ENCODE results near the gene KRT15. TPM values are rescaled to one million over a fixed set of nuclear protein-coding genes. Genes with fewer than 3 reads are reported as not detected.

KRT15 gene
- polyA plus RNA-seq, 3 donors = 0.03 TPM; not detected in 2

DNA sequence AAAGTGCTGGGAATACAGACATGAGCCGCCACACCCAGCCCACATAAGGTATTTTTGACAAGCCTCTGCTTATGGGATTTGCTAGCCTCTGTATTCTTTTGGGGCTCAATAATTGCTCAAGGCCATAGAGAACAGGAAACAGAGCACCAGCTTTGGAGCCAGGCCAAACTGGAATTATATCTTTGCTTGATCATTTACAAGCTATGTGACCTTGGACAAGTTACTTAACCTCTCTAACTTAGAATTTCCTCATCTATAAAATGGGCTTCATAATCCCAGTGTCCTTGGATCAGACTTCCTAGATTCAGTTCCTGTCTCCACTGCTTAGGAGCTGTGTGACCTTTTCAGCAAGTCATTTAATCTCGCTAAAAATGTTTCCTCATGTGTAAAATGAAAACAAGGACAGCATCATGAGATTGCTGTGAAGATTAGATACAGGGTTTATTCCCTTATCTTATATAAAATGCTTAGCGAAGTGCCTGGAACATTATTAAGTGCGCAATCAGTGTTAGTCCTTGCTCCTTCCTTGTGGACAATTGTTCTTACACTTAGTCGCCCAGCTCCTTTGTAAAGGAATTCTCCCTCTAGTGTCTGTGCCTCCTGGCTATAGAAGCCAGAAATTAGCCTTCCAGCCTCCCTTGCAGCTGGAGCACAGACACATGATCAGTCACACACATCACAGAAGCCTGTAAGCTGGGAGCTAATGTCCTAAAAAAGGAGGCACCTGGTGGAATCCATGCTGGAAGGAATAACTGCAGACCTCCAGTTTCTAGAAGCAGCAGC lies 36.6 kb upstream of the KRT15 start:
- WGBS (ENCODE audit: insufficient coverage) = 100% methylated on average over 1 of the region's 5 CpGs
- Mint-ChIP-seq H3K27ac (no peak overlapping the region), H3K4me3 (no peak overlapping the region), H3K27me3 (ENCODE audit: low read depth in 3 of 3) (peaks cover 3 to 11% (median 7%) of the 10 kb centered on the region in 3 donors), H3K9me3 (no peaks in the 10 kb centered on the region), H3K36me3 (no peaks in the 10 kb centered on the region), H3K4me1 (no peaks in the 10 kb centered on the region)
- no peaks in the 10 kb centered on the region for H3K36me3 ChIP-seq (replicated peaks in 1 of 2; ENCODE audit: control insufficient read depth in 1 of 2, insufficient read depth in 2 of 2, low read length in 2 of 2)
- H2AFZ ChIP-seq (ENCODE audit: insufficient read depth, low read depth, low read length, poor library complexity, severe bottlenecking) = no peak overlapping the region
- H3K27me3 ChIP-seq (ENCODE audit: control insufficient read depth in 2 of 2, insufficient read depth in 2 of 2, low read length in 2 of 2) = peaks cover 2% of the 10 kb centered on the region in 2 donors
- no peaks in the 10 kb centered on the region for H3K9me3 ChIP-seq (replicated peaks in 1 of 2; ENCODE audit: control insufficient read depth in 1 of 2, insufficient read depth in 1 of 2, low read length in 2 of 2)
- no peaks in the 10 kb centered on the region for H3K4me1 ChIP-seq (ENCODE audit: control insufficient read depth in 1 of 2, insufficient read depth in 2 of 2, low read length in 2 of 2)
- no peak overlapping the region for H3K27ac ChIP-seq (ENCODE audit: low read depth in 1 of 2, low read length in 2 of 2)
- no peak overlapping the region for H3K9ac ChIP-seq (ENCODE audit: insufficient read depth, low read length, poor library complexity, severe bottlenecking)
- DNase-seq = no peak
- no peak overlapping the region for H3K4me2 ChIP-seq (replicated peaks; ENCODE audit: extremely low read depth, low read length, poor library complexity, severe bottlenecking)
- intact Hi-C loops (cut with micrococcal nuclease) = no loop called here
- no peaks in the 10 kb centered on the region for H4K20me1 ChIP-seq (ENCODE audit: insufficient read depth, low read length)
- no peak for TF ChIP-seq CTCF (IDR thresholded peaks at IDR 0.05)
- no peaks in the 10 kb centered on the region for H3K79me2 ChIP-seq (ENCODE audit: insufficient read depth, low read length)
- no peak overlapping the region for H3K4me3 ChIP-seq (replicated peaks in 1 of 3; ENCODE audit: low read depth in 2 of 3, low read length in 3 of 3)

DNA sequence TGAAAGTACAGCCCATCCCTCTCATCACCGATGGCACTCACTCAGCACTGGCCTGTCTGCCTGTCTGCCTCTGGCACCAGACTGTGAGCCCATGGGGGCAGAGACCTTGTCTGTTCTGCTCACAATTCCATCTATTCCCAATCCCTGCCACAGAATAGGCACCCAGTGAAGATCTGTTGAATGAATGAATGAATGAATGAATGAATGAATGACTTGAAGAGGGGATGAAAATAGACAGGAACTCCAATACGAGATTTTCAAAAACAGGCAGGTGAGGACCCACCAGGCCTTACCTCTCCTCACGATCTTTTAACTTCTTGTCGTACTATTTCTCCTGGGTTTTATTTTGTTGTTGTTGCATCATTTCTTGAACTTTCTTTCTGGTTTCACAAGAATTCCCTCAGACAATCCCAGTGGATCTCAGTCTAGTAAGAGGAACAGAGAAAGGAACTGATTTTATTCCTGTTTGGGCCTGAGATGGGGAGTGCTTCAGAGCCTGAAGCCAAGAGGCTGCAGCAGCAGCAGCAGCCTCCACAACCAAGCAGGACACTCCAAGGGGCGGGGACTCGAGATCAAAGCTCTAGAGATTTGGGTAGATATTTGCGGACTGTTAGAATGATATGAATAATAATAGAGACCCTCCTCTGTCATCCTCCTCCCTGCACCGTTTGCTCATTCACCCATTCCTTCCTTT lies 35.4 kb upstream of the KRT15 start:
- WGBS (ENCODE audit: insufficient coverage) = 86% methylated on average over 2 of the region's 8 CpGs
- Histone ChIP-seq H3K4me2 (replicated peaks; ENCODE audit: extremely low read depth, low read length, poor library complexity, severe bottlenecking) (no peak overlapping the region), H3K36me3 (replicated peaks in 1 of 2; ENCODE audit: control insufficient read depth in 1 of 2, insufficient read depth in 2 of 2, low read length in 2 of 2) (no peaks in the 10 kb centered on the region), H3K27ac (ENCODE audit: low read depth in 1 of 2, low read length in 2 of 2) (no peak overlapping the region), H3K9ac (ENCODE audit: insufficient read depth, low read length, poor library complexity, severe bottlenecking) (no peak overlapping the region), H3K4me1 (ENCODE audit: control insufficient read depth in 1 of 2, insufficient read depth in 2 of 2, low read length in 2 of 2) (peaks cover 1 to 2% of the 10 kb centered on the region in 2 donors), H4K20me1 (ENCODE audit: insufficient read depth, low read length) (no peaks in the 10 kb centered on the region), H3K9me3 (replicated peaks in 1 of 2; ENCODE audit: control insufficient read depth in 1 of 2, insufficient read depth in 1 of 2, low read length in 2 of 2) (no peaks in the 10 kb centered on the region), H2AFZ (ENCODE audit: insufficient read depth, low read depth, low read length, poor library complexity, severe bottlenecking) (no peak overlapping the region), H3K27me3 (ENCODE audit: control insufficient read depth in 2 of 2, insufficient read depth in 2 of 2, low read length in 2 of 2) (peaks cover 2% of the 10 kb centered on the region in 2 donors), H3K4me3 (replicated peaks in 1 of 3; ENCODE audit: low read depth in 2 of 3, low read length in 3 of 3) (no peak overlapping the region), H3K79me2 (ENCODE audit: insufficient read depth, low read length) (no peaks in the 10 kb centered on the region)
- Mint-ChIP-seq H3K4me3 (no peak overlapping the region), H3K27ac (no peak overlapping the region), H3K27me3 (ENCODE audit: low read depth in 3 of 3) (peaks cover 5 to 11% (median 7%) of the 10 kb centered on the region in 3 donors), H3K9me3 (no peaks in the 10 kb centered on the region), H3K4me1 (peaks cover 4% of the 10 kb centered on the region), H3K36me3 (no peaks in the 10 kb centered on the region)
- intact Hi-C loops (cut with micrococcal nuclease) = no loop called here
- DNase-seq = no peak
- no peak for TF ChIP-seq CTCF (IDR thresholded peaks at IDR 0.05)
